Heart left ventricle (tissue), 16 donors: ENCODE results near the gene SNX12. TPM values are rescaled to one million over a fixed set of nuclear protein-coding genes. Genes with fewer than 3 reads are reported as not detected.

Experiments used
- ATAC-seq, 4 donors: fragments of 200-7000 bp; cut with Tn5 transposase; one replicate each; pipeline ENCODE4 v1.9.1; 2020 to 2022; ENCODE audit warnings: moderate library complexity in 4 of 4, mild to moderate bottlenecking in 3 of 4, moderate number of reproducible peaks in 1 of 4
- DNase-seq, 5 donors: peaks; one replicate each; pipeline ENCODE4 v3.0.0-alpha.2; 2020
- H3K27ac ChIP-seq, 12 donors: fragments of 200-600 bp; sonication (generic) in 4 of 12; one replicate each; pipeline versions ENCODE4 v1.5.0 to v1.8.0; 2016 to 2022; ENCODE audit warnings: mild to moderate bottlenecking in 2 of 12
- H3K27me3 ChIP-seq, 9 donors: fragments of 200-600 bp; sonication (generic) in 2 of 9; one replicate each; pipeline versions ENCODE4 v1.5.1 to v1.8.0; 2016 to 2022; ENCODE audit warnings: mild to moderate bottlenecking in 3 of 9
- H3K36me3 ChIP-seq, 9 donors: fragments of 200-600 bp; sonication (generic) in 2 of 9; one replicate each; pipeline versions ENCODE4 v1.5.0 to v1.8.0; 2018 to 2022; ENCODE audit warnings: mild to moderate bottlenecking in 2 of 9
- H3K4me1 ChIP-seq, 12 donors: fragments of 200-600 bp; sonication (generic) in 4 of 12; one replicate each; pipeline versions ENCODE4 v1.5.0 to v1.8.0; 2016 to 2022; ENCODE audit warnings: mild to moderate bottlenecking in 3 of 12
- H3K4me3 ChIP-seq, 12 donors: fragments of 200-600 bp; sonication (generic) in 4 of 12; one replicate each; pipeline versions ENCODE4 v1.5.0 to v1.8.0; 2017 to 2022; ENCODE audit warnings: mild to moderate bottlenecking in 9 of 12, moderate library complexity in 4 of 12
- H3K9me3 ChIP-seq, 12 donors: fragments of 200-600 bp; sonication (generic) in 4 of 12; one replicate each; pipeline versions ENCODE4 v1.5.0 to v1.8.0; 2016 to 2022; ENCODE audit warnings: mild to moderate bottlenecking in 1 of 12
- POLR2A ChIP-seq, 2 donors: fragments of 450-650 bp; IDR thresholded peaks; one replicate each; pipeline ENCODE4 v1.6.1; 2017; ENCODE audit warnings: antibody characterized with exemption in 2 of 2, mild to moderate bottlenecking in 2 of 2, moderate library complexity in 2 of 2
- WGBS, 4 donors: extraction: QIAGEN DNeasy Blood & Tissue Kit in 2 of 4; methylation state at CpG; one replicate each; pipeline versions ENCODE4 v1.1.5 to v1.1.7; 2013 to 2018; 5-methylcytosine and 5-hydroxymethylcytosine counted together
- intact Hi-C, 10 donors: fragments of 100-400 bp; cut with DNase I; formaldehyde crosslinking; loops; one replicate each; pipeline versions ENCODE4 v1.11.1 to v1.14.2; 2022
- polyA plus RNA-seq, 2 donors: library from polyadenylated mRNA; stranded (reverse); fragments of 200-250 nt; gene quantifications; one replicate each; pipeline ENCODE4 v1.2.3, GENCODE V29; 2013
- total RNA-seq, 9 donors: library from RNA; depleted of rRNA in 2 of 9; stranded (reverse); fragments of >200 nt in 2 of 9; fragmentation: NEBNext Ultra II Directional in 3 of 9; extraction: Animal tissue kit (Norgen Biotek cat#: 25700) in 3 of 9; gene quantifications; one replicate each; pipeline versions ENCODE4 v1.1.0 to v1.2.4, GENCODE V29; 2016 to 2023
- TF ChIP-seq, protein P1 (sequence below), 12 donors: fragments of 200-600 bp; sonication (generic) in 4 of 12; IDR thresholded peaks; one replicate each; pipeline versions ENCODE4 v1.5.0 to v1.8.0; 2018 to 2022; ENCODE audit warnings: antibody characterized with exemption in 12 of 12, mild to moderate bottlenecking in 5 of 12
- donor health status: ischemic (EF 13 %, LVEDD 7.1; RV severe dilation, severe dysfunction).
- donor health status: healthy with polysubstance abuse.
- donor health status: DM: no; HTN: yes; CAD: no.
- donor health status: DM: no; HTN: no; CAD: no.
- donor health status: ischemic (EF 25% LVEDD 6.9; RV normal size, moderate dysfunction).
- donor health status: ischemic (EF 25% LVEDD 5.7; RV mildly dilated, moderate dysfunction).
- donor health status: healthy.
- donor health status: DM: yes; HTN: yes; CAD: no.
- donor health status: ischemic (EF 35%, LVEDD 5.7; RV mildly dilated, moderate dysfunction).
- donor health status: nonischemic (EF 11% LVEDD 7.7; RV severe dilation, severe dysfunction).
- donor health status: DM: yes; HTN: yes; CAD: no.
- donor health status: PGD.
- donor health status: ischemic (EF 29% LVEDD 5.4; RV normal size, mild dysfunction).
- donor health status: nonischemic (EF 23%, LVEDD 6.1; RV moderate dilation, normal function).

SNX12 gene
- total and polyA plus RNA-seq, 11 donors: 20.8 to 64.5 (median 47.7) TPM

DNA sequence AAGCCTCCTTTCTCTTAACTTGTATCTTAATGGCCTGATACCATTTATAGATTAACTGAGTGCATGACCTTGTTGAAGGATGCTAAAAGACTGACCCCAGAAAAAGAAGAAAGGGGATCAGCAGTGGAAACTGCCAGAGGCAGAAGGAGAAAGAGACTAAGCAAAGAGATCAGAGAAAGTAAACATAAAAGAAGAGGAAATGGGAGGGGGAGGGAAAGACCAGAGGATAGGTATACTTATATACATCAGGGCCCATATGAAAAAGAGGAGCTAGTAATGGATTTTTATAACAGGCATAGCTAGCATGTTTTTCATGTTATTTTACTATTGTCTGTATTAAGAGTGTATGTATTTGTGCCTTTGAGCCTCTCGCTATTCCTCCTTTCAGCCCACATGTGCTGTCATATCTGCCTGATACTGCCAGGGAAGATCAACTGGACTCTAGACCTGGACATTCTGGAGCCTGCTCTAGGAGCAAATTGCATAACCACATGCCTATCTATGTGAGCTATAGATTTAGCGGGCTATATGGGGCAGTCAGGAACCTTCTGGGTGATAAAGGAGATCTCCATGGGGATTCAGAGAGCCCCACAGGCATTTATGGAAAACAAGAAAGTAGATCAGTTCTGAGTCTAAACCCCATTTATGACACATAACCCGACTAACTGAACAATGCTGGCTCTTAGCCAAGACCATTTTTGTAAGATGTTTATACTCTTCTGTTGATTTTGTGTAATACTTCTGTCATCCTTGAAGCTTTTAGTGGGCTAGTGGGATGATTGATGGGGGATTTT is 13.4 kb upstream of the SNX12 start:
- no peak overlapping the region for H3K4me3 ChIP-seq
- H3K4me1 ChIP-seq: no peaks in the 10 kb centered on the region
- H3K27me3 ChIP-seq: peaks cover 0 to 13% (median 0%) of the 10 kb centered on the region in 9 donors
- 49 to 56% (median 54%) methylated on average over 3 of the region's 3 CpGs for WGBS, 4 donors
- TF ChIP-seq, protein P1, sequence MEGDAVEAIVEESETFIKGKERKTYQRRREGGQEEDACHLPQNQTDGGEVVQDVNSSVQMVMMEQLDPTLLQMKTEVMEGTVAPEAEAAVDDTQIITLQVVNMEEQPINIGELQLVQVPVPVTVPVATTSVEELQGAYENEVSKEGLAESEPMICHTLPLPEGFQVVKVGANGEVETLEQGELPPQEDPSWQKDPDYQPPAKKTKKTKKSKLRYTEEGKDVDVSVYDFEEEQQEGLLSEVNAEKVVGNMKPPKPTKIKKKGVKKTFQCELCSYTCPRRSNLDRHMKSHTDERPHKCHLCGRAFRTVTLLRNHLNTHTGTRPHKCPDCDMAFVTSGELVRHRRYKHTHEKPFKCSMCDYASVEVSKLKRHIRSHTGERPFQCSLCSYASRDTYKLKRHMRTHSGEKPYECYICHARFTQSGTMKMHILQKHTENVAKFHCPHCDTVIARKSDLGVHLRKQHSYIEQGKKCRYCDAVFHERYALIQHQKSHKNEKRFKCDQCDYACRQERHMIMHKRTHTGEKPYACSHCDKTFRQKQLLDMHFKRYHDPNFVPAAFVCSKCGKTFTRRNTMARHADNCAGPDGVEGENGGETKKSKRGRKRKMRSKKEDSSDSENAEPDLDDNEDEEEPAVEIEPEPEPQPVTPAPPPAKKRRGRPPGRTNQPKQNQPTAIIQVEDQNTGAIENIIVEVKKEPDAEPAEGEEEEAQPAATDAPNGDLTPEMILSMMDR (IDR thresholded peaks at IDR 0.05): no peak
- TF ChIP-seq POLR2A (IDR thresholded peaks at IDR 0.05): no peak
- no peaks in the 10 kb centered on the region for H3K9me3 ChIP-seq
- DNase-seq (no peak), ATAC-seq (no peak)
- no peak overlapping the region for H3K27ac ChIP-seq
- no peaks in the 10 kb centered on the region for H3K36me3 ChIP-seq
- intact Hi-C loops: no loop called here

DNA sequence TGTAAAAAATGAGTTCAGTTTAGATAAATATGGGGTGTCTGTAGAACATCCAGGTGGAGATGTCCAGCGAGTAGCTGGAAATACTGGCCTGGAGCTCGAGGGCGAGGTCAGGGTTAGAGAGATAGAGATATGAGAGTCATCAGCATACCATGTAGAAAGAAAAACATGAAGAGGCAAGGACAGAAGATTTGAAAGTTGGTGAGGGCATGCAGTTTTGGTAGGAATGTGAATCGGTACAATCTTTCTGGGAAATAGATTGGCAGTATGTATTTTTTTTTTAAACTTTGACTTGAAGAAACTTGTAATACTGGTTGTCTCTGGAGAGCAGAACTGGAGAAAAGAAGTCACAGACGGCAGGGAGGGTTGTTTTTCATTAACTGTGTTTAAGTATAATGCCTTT is 2.4 kb upstream of the SNX12 start:
- no peak overlapping the region for H3K27ac ChIP-seq
- ATAC-seq (no peak), DNase-seq (no peak)
- no peak for TF ChIP-seq POLR2A (IDR thresholded peaks at IDR 0.05)
- TF ChIP-seq, protein P1 (IDR thresholded peaks at IDR 0.05): no peak
- no peaks in the 10 kb centered on the region for H3K9me3 ChIP-seq
- 62 to 75% (median 69%) methylated on average over 5 of the region's 5 CpGs for WGBS, 4 donors
- H3K27me3 ChIP-seq: peaks cover 0 to 3% (median 0%) of the 10 kb centered on the region in 9 donors
- intact Hi-C loops: no loop called here
- H3K36me3 ChIP-seq: no peaks in the 10 kb centered on the region
- H3K4me1 ChIP-seq: peaks cover 0 to 19% (median 2%) of the 10 kb centered on the region in 12 donors
- no peak overlapping the region for H3K4me3 ChIP-seq

DNA sequence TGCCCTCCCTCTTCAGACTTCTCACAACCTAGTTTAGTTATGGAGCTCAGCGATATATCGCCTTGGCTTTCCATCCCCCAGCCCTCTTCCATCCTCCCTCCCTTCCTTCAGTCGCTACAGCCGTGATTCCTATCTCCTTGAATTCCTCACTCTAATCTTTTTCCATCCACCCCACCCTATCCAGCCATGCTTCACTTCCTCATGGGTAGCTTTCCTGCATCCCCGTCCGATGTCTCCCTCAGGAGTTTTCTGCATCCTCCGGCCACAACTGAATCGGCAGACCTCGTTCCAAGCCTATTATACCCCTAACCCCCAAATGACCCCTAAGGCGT is 456 bp downstream of the SNX12 start:
- H3K36me3 ChIP-seq: peaks cover 0 to 8% (median 0%) of the 10 kb centered on the region in 9 donors
- H3K27me3 ChIP-seq: no peaks in the 10 kb centered on the region
- intact Hi-C loops: loop anchor here in 1 of 10 donors (2.0 kb wide), 2 partner anchors 29 to 115 kb away; no protein-coding TSS in a partner anchor
- peaks cover 0 to 19% (median 2%) of the 10 kb centered on the region in 12 donors for H3K4me1 ChIP-seq
- H3K4me3 ChIP-seq: peak overlapping the region; percentile 37 to 92 (median 66)
- 0 to 35% (median 17%) methylated on average over 10 of the region's 10 CpGs for WGBS, 4 donors
- TF ChIP-seq, protein P1 (IDR thresholded peaks at IDR 0.05): no peak
- no peak for TF ChIP-seq POLR2A (IDR thresholded peaks at IDR 0.05)
- no peaks in the 10 kb centered on the region for H3K9me3 ChIP-seq
- DNase-seq (no peak), ATAC-seq (peak in 2 of 4 donors; percentile 3 to 4)
- H3K27ac ChIP-seq: peak overlapping the region; percentile 61 to 88 (median 83)

DNA sequence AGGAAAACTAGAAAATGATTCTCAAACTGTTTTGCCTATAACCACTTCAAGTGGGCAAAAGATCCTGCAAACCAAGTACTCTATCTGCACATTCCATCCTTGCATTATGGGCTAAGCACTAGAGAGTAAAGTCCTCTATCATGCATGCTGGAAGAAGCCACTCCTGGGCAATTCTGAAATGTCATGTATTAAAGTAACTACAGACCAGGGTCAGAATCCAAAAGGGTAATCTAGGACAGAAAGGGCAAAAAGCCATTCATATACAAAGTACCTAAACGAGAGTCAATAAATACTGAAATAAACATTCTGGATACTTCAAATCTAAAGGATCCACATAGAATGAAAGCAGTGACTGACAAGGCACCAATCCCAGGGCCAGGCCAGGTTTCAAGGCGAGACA is 1.0 kb downstream of the SNX12 start:
- H3K27ac ChIP-seq: peak overlapping the region in 10 of 12 donors; percentile 72 to 88 (median 83)
- H3K4me1 ChIP-seq: peaks cover 0 to 19% (median 2%) of the 10 kb centered on the region in 12 donors
- H3K36me3 ChIP-seq: peaks cover 0 to 12% (median 1%) of the 10 kb centered on the region in 9 donors
- intact Hi-C loops: no loop called here
- WGBS, 4 donors: 10 to 41% (median 21%) methylated on average over 2 of the region's 2 CpGs
- no peaks in the 10 kb centered on the region for H3K27me3 ChIP-seq
- no peaks in the 10 kb centered on the region for H3K9me3 ChIP-seq
- TF ChIP-seq POLR2A (IDR thresholded peaks at IDR 0.05): no peak
- peak overlapping the region; percentile 37 to 92 (median 66) for H3K4me3 ChIP-seq
- ATAC-seq (no peak), DNase-seq (no peak)
